Glomerular visceral epithelial cell (primary cell): ENCODE measurements around the gene SRMS.
"Not testable (repeated sequence)": the region's sequence is repeated elsewhere in the genome, so short reads cannot be mapped to it uniquely, and the experiment has no call there.

Experiments
- DNase-seq: peaks from one replicate; pipeline ENCODE4 v3.0.0-alpha.2; 2016; ENCODE audit errors: extremely low spot score

Gene SRMS

GRCh38 chr20:63566395-63567135 is 19.0 kb upstream of the SRMS start:
- DNase-seq: no peak

- no peak for DNase-seq
Observed at GRCh38 chr20:63565699-63566335, 18.3 kb upstream of the SRMS start.

- no peak for DNase-seq
Observed at GRCh38 chr20:63565021-63565698, 17.6 kb upstream of the SRMS start.

- DNase-seq: no peak
Observed at GRCh38 chr20:63564036-63564810, 16.7 kb upstream of the SRMS start.

- no peak for DNase-seq
Observed at GRCh38 chr20:63563225-63563935, 15.8 kb upstream of the SRMS start.

GRCh38 chr20:63562461-63563224 is 15.1 kb upstream of the SRMS start:
- no peak for DNase-seq

GRCh38 chr20:63561624-63562396 is 14.3 kb upstream of the SRMS start:
- DNase-seq: no peak

GRCh38 chr20:63560856-63561609 is 13.5 kb upstream of the SRMS start:
- no peak for DNase-seq

- no peak for DNase-seq
Observed at GRCh38 chr20:63560333-63560805, 12.8 kb upstream of the SRMS start.

GRCh38 chr20:63559485-63560332 is 12.2 kb upstream of the SRMS start:
- not testable (repeated sequence) for DNase-seq

- no peak for DNase-seq
Observed at GRCh38 chr20:63558804-63559484, 11.4 kb upstream of the SRMS start.

GRCh38 chr20:63557481-63557891 is 9.9 kb upstream of the SRMS start:
- no peak for DNase-seq

GRCh38 chr20:63556873-63557478 is 9.4 kb upstream of the SRMS start:
- DNase-seq: no peak

- DNase-seq: no peak
Observed at GRCh38 chr20:63555661-63556381, 8.3 kb upstream of the SRMS start.

GRCh38 chr20:63554361-63555278 is 7.1 kb upstream of the SRMS start:
- no peak for DNase-seq
